ENCODE measurements around the gene EYS.
A peak's percentile ranks its signal among the peaks of the same experiment; 100 is the strongest.

The EYS gene

DNA sequence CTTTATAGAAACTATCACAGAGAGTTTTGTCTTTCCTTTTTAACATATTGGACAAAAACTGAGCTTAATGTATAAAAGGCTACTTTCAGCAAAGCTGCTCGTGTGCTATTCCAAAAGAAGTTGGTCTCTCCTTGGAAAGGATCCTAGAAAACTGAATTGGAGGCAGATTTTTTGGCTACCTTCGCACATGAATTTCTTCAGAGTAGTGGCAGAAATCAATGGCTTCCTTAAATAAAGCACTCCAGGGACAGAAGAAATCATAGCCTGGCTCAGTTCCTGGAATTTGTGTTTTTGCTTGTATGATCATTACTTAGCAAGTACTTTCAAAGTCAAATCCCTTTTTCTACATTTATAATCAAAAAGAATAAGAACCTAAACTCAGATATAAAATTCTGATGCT lies 1291.1 kb downstream of the EYS start:
- no peak for DNase-seq

GRCh38 chr6:64411226-64411625 lies 1295.8 kb downstream of the EYS start:
- no peak for DNase-seq

- DNase-seq: no peak
These were observed 1297.1 kb downstream of the EYS start for GRCh38 chr6:64409948-64410347.

GRCh38 chr6:64404396-64404795 lies 1302.6 kb downstream of the EYS start:
- DNase-seq: no peak

- no peak for DNase-seq
These were observed 1323.7 kb downstream of the EYS start for GRCh38 chr6:64383277-64383676.

- no peak for DNase-seq
These were observed 1330.6 kb downstream of the EYS start for GRCh38 chr6:64376394-64376793.

DNA sequence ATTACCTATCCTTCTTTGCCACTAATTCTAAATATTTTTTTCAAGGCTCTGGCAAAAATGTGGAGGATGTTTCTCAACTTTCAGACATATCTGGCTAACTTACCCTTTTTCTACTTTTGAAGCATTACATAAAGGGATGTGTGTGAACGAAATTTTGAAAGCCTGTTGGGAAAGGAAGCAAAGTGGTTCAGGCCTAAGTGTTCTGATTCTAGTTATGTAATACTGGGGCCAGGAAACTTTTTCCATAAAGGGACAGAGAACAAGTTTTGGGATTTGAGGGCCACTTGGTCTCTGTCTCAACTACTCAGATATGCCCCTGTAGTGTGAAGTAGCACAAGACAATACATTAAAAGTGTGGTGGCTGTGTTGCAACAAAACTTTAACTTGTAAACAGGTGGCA lies 1349.6 kb downstream of the EYS start:
- DNase-seq: no peak

- DNase-seq: no peak
These were observed 1359.6 kb downstream of the EYS start for GRCh38 chr6:64347411-64347810.

- DNase-seq: no peak
These were observed 1371.8 kb downstream of the EYS start for GRCh38 chr6:64335195-64335594.

DNA sequence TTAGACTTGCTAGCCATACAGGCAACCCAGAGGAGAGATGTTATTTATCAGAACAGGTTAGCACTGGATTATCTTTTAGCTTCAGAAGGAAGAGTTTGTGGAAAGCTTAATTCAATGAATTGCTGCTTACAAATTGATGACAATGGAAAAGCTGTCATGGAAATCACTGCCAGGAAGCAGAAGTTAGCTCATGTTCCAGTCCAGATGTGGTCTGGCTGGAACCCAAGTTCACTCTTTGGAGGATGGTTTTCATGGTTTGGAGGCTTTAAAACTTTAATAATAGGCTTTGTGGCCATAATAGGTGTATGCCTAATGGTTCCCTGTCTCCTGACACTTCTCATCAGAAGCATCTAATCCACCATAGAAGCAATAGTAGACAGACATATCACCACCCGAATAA lies 1372.4 kb downstream of the EYS start:
- no peak for DNase-seq

DNA sequence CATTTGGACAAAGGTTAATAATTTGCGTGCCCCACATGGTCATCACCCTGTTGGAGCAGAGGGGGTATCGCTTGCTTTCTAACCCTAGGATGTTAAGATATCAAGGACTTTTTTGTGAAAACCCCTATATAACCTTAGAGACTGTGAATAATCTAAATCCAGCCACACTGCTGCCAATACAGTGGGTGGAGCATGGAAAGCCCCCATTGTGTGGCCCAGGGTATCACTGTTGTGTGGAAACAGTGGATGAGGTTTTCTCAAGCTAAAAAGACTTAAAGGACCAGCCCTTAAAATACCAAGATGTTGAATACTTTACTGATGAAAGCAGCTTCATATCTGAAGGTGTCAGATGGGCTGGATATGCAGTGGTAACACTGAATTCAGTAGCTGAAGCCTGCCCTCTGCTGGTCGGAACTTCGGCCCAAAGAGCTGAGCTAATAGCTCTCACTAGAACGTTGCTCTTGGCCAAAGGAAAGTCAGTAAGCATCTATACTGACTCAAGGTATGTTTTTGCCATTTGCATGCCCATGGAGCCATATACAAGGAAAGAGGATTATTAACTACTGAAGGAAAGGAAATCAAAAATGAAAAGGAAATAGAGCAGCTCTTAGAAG lies 1376.2 kb downstream of the EYS start:
- peak; percentile 8 for DNase-seq

GRCh38 chr6:64326939-64327338 lies 1380.1 kb downstream of the EYS start:
- DNase-seq: no peak

DNA sequence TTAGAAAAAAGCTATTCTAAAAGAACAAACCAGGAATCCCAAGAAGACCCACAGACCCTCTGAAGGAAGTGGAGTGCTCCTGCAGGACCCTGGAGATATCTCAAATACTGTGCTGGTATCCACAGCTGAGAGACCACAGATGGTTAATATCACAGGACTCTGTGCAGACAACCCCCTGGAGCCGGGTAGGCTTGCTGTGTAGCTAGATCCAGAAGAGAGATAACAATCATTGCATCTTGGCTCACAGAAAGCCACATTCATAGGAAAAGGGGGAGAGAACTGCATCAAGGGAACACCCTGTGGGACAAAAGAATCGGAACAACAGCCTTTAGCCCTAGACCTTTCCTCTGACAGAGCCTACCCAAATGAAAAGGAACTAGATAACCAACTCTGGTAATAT lies 1381.9 kb downstream of the EYS start:
- DNase-seq: no peak

GRCh38 chr6:64310214-64310613 lies 1396.8 kb downstream of the EYS start:
- no peak for DNase-seq

- DNase-seq: no peak
These were observed 1405.5 kb downstream of the EYS start for GRCh38 chr6:64301307-64302236.

DNA sequence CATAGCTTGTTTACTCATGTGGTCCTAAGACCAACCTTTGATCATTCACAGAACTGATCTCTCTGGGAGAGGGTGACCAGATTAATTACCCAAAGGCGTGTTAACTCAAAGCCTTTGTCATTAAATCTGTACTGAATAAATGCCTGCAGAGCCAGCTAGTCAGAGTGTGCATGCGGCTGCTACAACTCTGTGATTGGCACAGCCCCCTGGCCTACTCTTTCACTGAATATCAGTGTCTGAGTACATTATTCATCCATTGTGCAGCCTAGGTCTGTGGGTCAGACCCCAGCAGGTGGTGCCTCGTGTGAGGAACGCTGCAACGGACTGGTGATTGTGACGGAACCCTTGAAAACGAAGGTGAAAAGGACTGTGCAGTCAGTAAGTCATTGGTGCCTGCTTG lies 1407.8 kb downstream of the EYS start:
- no peak for DNase-seq

DNA sequence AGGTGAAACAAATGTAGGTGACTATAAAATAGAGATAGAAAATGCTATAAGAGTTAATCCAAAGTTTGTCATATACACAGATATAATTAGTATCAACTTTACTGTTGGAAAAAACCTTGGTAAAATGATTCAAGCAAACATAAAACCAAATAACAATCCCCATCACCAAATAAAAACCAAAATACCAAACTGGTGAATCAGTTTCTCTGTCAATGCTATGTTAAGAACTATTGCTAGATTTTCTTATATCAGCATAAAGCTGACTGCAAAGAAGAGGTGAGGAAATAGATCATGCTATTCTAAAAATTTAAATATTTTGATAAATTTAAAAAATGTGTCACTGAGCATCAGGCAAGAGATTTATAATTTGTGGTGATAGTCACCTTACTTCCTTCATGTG lies 1413.0 kb downstream of the EYS start:
- DNase-seq: no peak

- no peak for DNase-seq
These were observed 1413.7 kb downstream of the EYS start for GRCh38 chr6:64293298-64293697.

DNA sequence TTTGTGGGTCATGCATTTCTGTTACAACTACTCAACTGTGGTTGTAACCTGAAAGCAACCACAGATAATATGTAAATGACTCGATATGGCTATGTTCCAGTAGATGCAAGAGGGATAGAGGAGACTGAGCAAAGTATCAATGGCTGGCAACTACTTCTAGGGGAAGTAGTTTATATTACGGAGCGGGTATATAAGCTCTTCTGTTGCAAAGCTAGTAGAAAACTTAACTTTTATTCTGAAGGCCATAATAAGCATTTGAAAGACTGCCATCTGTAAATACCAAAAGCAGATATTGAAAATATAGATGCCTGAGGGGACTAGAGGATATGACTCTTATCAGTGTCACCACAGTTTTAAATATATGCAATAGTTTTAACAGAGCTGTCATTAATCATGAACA lies 1416.2 kb downstream of the EYS start:
- DNase-seq: no peak

GRCh38 chr6:64289931-64290330 lies 1417.1 kb downstream of the EYS start:
- DNase-seq: no peak

DNA sequence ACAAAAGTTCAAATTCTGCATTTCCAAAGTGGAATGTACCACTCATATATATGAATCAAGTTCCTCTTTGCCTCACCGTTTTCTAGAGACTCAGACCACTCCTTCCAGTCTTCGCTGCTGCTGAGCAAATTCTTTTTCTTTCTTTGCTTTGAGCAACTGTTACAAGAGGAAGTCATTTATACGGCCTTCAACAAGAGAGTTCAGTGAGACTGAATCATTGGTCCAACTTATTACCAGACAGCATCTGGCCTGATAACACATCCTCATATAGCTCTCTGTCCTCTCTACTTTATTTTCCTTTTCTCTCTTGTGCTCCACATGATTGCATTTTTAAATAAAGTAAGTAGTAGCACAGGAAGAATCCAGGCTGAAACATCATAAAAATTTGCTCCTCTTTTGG lies 1418.7 kb downstream of the EYS start:
- DNase-seq: no peak

DNA sequence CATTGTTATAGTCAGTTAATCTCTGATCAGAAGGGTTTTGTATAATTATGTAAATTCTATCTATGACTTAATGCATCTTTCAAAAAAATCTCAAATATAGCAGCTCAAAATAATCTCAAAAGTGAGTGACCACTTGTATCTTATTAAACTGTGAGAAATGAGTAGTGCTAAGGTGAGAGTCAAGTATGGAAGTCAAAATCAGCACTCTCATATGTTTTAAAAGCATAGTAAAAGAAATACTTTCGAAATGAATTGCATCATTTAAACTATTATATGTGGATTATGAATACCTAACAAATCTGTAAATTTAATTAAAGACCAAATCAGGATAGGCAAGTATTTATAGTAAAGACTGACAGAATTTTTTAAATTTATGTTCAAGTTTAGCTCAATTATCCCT lies 1425.9 kb downstream of the EYS start:
- no peak for DNase-seq

- no peak for DNase-seq
These were observed 1426.5 kb downstream of the EYS start for GRCh38 chr6:64280569-64280968.

DNA sequence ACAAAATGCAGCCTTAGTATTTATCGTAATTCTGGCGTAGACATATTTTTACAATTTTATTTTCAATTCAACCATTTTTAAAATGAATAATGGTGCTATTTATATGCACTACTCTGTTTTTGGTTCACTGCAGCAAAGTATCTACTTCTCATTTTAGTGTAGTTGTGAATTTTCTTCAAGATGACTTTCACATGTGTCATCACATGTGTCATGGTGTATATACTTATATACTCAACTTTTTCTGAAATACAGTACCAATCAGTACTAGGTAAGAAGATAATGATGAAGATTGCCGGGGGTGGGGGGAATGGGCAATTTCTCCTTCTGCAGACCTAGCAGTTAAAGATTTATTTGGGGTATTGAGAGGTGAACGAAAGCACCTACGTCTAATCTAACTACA lies 1436.9 kb downstream of the EYS start:
- DNase-seq: no peak

GRCh38 chr6:64266351-64266821 lies 1440.6 kb downstream of the EYS start:
- DNase-seq: no peak
